Left colon (tissue), 2 donors: Measurements from ENCODE around the gene COL23A1. TPM values are rescaled to one million over a fixed set of nuclear protein-coding genes. Genes with fewer than 3 reads are reported as not detected.

Source experiments
- ATAC-seq: fragments of 200-7000 bp; cut with Tn5 transposase; one replicate; pipeline ENCODE4 v1.9.1; 2020; ENCODE audit warnings: mild to moderate bottlenecking, moderate library complexity
- DNase-seq, 2 donors: peaks; one replicate each; pipeline ENCODE4 v3.0.0-alpha.2; 2020
- intact Hi-C, 2 donors: fragments of 100-400 bp; cut with DNase I in 1 of 2; cut with micrococcal nuclease in 1 of 2; formaldehyde crosslinking; loops; one replicate each; pipeline versions ENCODE4 v1.11.2 to v1.14.0; 2022; cut with DNase I, micrococcal nuclease
- total RNA-seq, 2 donors: library from RNA; stranded (reverse); fragmentation: NEBNext Ultra II Directional; extraction: Animal tissue kit (Norgen Biotek cat#: 25700); gene quantifications; one replicate each; pipeline ENCODE4 v1.2.1, GENCODE V29; 2021
- donor health status: DM: no; HTN: no; CAD: no.
- donor health status: DM: yes; HTN: yes; CAD: no.

The COL23A1 gene
- total RNA-seq, 2 donors from 2014 or later: 0.09 to 0.73 TPM

DNA sequence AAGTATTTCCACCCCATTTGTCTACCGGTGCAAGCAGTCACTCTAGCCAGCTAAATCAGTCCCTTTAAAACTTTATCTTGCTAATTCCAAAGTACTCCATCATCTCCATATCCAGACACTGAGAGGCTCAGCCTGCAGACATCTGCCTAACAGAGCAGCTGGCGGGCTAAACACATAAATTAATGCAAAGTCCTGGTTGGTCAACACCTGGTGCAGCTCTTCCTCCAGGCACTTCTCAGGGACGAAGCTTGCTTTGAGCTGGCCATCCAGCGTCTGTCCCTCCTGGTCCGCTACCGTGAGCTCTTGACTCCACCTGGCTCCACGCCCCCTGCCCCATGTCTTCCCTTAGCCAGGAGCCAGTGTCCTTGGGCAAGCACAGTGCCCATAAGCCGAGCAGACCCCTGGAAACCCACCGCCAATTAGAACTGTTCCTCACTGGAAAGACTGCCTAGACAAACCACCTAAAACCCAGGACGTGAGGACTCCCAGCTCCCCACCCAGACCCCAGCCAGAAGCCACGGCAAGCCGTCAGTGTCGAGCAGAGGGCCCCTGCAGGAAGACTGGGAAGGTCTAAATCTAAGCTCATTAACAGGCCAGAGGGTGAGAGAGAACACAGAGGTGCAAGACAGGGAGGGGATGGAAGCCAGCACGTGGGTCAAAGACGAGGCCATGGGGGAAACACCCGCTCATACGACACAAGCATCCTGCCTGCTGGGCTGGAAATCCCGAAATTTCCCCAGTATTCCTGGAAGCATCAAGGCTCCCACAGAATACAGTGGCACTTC lies 120.0 kb downstream of the COL23A1 start:
- intact Hi-C loops: no loop called here
- DNase-seq (no peak), ATAC-seq (no peak)

DNA sequence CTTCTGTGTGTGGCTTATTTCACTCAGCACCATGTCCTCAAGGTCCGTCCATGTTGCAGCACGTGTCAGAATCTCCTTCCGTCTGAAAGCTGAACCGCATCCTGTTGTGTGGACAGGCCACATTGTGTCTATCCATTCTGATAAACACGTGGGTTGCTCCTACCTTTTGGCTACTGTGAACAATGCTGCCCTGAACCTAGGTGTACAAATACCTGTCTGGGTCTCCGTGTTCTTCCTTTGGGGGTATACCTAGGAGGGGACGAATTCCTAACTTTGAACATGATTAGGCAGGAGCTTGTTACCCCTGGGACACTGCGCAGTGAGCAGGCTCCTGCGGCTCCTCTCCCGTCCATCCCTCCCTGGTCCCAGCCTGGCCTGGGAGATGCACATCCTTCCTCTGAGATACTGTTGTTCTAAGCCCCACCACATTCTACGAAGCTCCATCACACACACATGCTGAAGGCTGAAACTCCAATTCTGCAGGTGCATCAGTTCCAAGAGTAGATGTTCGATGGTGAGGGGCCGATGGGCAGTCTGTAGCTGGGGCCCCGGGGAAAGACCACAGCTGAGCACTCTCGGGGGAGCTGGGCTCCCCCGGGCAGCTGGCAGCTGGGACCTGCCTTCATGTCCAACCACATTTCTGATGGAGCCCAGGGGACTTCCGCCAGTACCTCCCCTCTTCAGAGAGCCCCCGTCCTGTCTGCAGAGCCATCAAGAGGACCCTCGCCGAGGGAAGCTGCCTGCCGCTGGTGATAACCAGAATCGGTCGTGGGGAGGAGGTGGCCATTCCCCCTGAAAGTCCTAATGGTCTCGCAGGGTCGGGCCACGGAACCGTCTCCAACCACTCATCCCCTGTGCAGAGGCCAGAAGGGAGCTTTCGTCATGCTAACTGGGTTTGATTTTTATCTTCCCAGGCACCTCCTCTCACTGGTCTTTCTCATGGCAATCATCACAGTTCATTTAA lies 120.9 kb downstream of the COL23A1 start:
- ATAC-seq: no peak
- DNase-seq: no peak
- intact Hi-C loops: no loop called here

DNA sequence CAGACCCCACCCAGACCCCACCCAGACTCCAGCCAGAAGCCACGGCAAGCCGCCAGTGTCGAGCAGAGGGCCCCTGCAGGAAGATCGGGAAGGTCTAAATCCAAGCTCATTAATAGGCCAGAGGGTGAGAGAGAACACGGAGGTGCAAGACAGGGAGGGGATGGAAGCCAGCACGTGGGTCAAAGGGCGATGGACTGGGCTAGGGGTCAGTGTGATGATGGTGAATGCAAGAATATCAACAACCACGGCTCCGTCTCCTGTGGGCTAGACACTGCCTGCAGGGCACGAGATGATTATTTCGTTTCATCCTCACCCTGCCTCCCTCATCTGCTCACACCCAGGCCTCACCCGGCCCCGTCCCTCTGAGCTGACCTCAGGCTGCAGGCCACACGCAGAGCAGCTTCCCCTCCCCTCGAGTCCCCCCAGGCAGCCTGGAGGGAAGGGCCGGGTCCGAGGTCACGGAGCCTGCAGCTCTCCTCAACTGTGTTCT lies 122.0 kb downstream of the COL23A1 start:
- intact Hi-C loops: no loop called here
- no peak for ATAC-seq
- no peak for DNase-seq

DNA sequence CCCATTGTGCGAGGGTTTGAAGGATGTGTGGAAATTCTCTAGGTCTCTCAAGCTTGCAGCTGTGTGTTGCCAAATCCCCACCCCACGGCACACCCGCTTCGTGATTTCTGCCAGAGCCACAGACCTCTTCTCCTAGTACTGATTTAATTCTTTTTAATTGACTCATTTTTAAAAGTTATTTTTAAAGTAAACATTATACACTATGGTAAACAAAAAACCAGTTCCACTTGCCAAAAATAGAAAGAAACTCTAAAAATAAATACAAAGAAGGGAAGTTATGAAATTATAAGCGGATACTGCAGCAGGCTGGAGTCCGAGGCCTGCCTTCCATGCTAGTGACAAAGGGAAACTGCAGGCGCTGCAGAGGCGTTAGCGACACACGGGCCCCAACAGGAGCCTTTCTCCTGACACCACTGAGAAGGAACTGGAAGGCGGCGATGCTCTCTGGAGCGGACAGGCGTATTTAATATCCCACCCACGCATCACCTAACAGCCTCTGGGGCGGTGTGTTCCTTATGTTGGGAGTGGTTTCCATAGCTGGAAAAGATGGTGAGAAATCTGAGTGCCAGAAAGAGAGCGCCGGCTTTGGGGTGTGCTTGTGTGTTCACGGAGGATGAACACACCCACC lies 122.5 kb downstream of the COL23A1 start:
- ATAC-seq: no peak
- intact Hi-C loops: no loop called here
- peak in 1 of 2 donors; percentile 28 for DNase-seq

GRCh38 chr5:178467205-178467567 lies 123.0 kb downstream of the COL23A1 start:
- ATAC-seq: no peak

DNA sequence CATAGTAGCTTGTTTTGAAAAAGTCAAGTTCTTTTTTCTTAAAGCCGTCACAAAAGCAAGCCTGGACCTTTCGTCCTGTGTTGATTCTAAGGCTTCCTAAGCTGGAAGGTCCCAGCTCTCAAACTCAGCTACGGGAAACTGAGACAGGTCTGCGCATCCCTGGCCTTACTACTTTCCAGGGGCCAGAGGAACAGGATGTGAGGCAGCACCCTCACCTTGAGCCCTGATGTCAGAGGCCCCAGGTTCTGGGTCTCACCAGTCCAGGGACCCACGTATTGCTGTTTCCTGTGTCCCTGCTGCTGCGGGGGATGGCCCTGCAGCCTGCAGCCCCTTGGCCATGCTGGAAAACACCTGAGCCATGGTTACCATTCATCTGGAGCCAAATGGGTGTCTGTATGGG lies 123.9 kb downstream of the COL23A1 start:
- DNase-seq: no peak

More at GRCh38 chr5:178467205-178467567, 123.0 kb downstream of the COL23A1 start:
- no peak for DNase-seq
- intact Hi-C loops: no loop called here

DNA sequence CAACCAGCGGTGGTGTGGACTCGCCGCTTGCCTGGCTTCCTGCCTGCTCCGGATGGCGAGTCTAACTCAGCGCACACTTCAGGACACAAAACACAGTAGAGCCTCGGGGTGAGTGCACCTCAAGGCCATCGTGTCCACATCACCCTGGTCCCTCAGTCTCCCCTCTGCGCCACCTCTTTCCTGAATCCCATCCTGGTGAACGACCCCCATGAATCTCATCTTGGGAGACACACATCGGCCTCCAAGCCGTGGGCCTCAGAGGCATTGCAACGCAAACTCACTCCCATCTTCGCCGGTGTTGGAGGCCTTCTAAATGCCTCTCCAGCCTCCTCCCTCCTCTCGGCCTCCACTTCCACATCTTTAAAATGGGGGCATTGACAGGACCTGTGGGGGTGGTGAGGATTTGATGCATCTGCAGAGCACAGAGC lies 124.3 kb downstream of the COL23A1 start:
- no peak for DNase-seq
- intact Hi-C loops: no loop called here

More for the DNA sequence above, 123.9 kb downstream of the COL23A1 start:
- intact Hi-C loops: no loop called here
- ATAC-seq: no peak

DNA sequence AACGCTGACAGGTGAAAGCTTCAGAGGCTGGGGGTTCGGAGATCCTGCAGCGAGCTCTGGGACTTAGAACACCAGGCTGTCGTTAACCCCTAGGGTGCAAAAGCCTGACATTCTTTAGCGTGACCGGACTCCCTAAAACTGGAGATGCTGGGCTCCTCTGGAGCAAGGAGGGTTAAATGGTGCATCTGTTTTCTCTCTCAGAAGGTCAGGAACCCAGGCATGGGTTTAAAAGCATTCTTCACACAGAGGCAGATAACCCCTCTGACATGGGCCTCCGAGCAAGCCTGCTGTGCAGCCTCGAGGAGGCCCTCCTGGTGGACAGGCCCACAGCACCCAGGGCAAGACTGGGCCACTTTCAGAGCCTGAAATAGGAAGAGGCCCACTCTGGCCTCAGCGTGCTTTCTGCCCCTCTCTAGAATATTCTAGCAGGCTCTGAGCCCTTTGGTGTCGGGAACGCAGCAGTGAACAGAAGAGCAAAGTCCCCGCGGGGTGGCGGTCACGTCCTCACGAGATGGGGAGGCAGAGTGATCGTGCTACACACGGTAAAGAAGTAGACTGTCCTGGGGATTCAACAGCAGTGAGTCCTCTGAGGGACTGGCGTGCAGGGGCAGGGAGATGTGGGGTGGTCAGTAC lies 124.8 kb downstream of the COL23A1 start:
- no peak for DNase-seq
- intact Hi-C loops: no loop called here
- no peak for ATAC-seq

More for the DNA sequence above, 124.3 kb downstream of the COL23A1 start:
- no peak for ATAC-seq

DNA sequence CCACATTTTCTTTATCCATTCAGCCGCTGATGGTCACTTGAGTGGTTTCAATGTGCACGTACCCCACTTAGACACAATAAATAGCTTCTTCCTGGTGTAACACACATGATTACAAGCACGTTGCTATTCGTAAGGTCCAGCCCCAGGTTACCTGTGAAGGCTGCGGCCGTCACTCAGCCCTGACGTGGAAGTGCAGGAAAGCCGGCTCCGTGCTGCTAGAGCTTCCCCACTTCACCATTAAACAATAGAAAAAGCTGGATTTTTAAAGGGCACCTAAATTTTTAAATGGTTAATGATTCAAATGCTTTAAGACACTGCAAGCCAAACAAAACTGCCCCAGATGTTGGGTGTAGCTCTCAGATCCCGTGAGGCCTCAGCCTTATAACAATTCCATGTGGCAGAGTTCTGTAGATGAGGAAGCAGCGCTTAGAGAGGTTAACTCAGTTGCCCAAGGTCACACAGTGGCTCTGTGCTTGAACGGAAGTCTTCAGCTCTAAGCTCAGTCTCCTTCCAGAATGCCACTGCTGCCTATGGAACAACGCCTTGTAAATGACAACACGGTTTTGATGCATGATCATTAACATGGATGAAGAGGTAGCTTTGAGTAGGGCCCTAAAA lies 125.7 kb downstream of the COL23A1 start:
- no peak for DNase-seq
- intact Hi-C loops: no loop called here
- ATAC-seq: no peak

DNA sequence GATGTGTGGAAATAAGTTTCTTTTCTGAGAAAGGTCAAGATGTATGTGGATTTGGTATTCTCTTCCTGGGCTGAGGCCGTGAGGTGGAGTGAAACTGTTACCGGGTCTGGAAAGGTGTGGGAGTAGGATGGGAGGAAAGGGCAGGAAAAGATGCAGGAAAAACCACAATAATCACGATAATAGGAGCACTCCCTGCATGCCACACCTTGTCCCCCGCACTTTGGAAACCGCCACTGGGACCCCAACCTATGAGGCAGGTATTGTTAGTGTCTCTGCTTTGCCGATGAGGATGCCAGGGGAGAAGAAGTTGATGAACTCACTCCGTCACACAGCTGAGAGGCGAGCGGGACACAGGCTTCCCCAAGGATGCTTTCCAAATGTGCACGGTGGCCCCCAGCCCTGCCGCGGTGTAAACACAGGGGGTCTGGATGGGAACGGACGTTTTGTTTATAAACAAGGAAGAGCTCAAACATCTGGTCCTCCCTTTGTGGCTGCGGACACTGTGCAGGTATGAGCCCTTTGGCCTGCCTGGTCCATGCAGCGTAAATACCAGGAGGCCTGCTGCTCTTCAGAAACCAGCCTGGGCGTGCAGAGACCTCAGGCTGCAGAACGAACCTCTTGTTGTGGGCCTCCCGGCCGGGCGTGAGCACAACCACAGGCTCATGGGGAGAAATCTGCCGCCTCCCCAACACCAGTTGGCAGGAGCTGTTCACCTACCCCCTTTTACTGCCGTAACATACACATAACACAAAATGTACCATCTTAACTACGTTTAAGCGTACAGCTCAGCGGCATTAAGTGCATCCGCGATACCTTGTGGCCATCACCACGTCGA lies 126.7 kb downstream of the COL23A1 start:
- no peak for DNase-seq
- intact Hi-C loops: no loop called here
- ATAC-seq: no peak

- intact Hi-C loops: no loop called here
- ATAC-seq (no peak), DNase-seq (no peak)
These were observed 127.4 kb downstream of the COL23A1 start for GRCh38 chr5:178462816-178463215.

DNA sequence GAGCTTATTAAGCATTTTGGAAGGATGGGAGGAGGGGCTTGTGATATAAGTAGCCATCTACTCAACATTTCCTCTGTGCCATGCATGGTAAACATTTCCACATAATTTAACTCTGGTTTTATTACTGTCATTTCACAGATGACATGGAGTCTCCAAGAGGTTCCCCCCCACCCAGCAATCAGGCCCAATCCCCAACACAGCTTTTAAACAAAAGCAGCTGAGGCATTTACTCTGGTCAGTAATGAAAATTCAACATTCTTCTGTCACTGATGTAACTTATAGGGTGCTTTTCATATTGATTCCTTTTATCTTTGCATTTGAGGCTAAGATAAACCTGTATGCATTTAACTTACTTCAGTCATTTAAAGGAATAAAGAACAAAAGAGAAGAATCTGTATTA lies 128.1 kb downstream of the COL23A1 start:
- intact Hi-C loops: no loop called here
- DNase-seq (no peak), ATAC-seq (no peak)

DNA sequence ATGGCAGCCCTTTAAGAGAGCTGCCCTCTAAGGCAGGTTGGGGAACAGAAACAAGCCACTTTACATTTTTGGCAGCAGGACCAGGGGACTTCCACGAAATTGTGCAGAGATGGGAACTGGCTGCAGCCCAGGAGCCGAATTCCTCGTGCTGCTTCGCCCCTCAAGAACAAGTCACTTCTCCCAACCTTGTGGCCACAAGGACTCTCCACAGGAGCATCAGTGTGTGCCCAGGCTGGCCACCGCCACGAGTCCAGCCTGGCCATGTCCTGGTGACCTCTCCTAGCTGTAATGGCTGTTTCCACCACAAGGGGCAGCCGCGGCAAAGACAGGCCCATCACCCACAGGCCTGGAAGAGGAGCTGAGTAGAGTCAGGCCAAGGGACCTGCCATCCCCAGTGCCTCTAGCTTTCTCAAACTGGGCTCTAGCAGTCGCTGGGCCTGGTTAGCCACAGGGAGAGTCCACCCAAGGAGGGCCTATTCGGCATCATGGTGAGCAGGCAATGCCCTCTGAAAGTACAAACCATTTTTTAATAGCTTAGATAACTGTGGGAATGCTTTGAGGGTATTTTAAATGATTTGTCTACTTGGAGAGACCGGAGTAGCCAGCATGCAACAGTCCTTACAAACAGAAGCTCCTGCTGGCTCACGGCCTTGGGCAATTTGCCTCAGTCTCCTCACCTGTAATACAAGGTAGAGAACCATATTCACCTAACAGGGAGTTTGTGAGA lies 129.0 kb downstream of the COL23A1 start:
- peak; percentile 76 for ATAC-seq
- intact Hi-C loops: no loop called here
- DNase-seq: peak; percentile 49 to 75

DNA sequence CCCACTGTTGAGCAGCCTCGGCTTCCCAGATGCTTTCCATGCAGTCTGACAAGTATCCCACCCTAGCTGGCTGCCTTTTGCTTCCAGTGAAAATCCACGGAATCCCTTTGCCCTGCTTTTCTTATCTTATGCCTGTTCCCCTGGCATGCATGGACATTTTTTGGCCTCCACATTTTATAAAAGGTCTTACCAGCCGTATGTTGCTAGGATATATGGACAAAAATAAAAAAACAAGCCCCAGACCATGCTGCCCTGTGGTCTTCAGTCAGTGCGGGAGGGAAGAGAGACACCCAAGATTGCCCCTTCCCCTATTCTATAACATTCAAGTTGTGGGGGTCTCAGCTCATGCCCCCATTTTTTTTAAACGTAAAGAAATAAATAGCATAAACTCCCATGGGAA lies 129.6 kb downstream of the COL23A1 start:
- intact Hi-C loops: no loop called here
- ATAC-seq (no peak), DNase-seq (no peak)

DNA sequence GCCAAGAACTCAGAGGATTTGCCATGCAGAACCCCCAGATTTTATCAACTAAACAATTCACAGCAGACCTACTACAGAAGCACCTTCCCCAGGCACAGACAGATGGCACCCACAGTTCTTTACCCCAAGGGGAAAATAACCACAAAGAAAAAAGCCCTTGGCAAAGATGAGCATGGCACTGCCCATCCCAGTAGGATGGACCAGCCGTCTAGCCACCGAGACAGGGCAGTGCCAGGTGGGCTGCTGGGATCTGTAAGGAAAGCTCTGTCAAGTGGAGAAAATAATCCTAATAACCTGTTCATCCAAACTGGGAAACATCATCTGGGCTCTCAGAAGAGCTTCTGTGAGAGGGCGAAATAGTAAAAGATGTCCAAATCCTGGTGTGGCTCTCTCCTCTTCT lies 130.0 kb downstream of the COL23A1 start:
- DNase-seq: no peak
- ATAC-seq: no peak
- intact Hi-C loops: no loop called here

- no peak for DNase-seq
- no peak for ATAC-seq
- intact Hi-C loops: no loop called here
These were observed 132.1 kb downstream of the COL23A1 start for GRCh38 chr5:178458140-178458539.

DNA sequence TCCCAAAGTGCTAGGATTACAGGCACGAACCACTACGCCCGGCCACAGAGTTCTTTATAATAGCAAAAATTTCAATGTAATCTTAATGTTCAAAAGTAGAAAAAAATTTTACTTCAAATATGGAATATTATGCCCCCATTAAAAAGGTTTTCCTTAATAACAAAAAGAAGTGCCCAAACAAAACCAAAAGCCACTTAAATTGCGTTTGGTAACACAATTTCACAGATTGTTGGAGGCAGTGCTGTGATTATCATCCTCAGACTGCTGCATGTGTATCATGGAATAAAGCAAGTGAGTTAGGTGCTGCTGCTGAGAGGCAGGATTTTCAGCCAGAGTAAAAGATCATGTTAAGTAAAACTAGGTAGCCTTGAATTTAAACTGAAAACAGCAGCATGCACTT lies 132.7 kb downstream of the COL23A1 start:
- no peak for ATAC-seq
- intact Hi-C loops: no loop called here
- no peak for DNase-seq
